ENCODE data around the gene TRMT6. TPM values are rescaled to one million over a fixed set of nuclear protein-coding genes. Genes with fewer than 3 reads are reported as not detected.

The TRMT6 gene
- total RNA-seq, 3 donors from 2014 or later, result 8.3 to 10.5 (median 9.2) TPM

GRCh38 chr20:5895626-5896025 lies 54.7 kb downstream of the TRMT6 start:
- no peaks in the 10 kb centered on the region for H3K36me3 ChIP-seq (ENCODE audit: low read depth)
- no peaks in the 10 kb centered on the region for H3K4me1 ChIP-seq (ENCODE audit: low read depth)
- H3K9me3 ChIP-seq, result no peaks in the 10 kb centered on the region
- H3K4me3 ChIP-seq, result no peak overlapping the region
- intact Hi-C loops (cut with DNase I, micrococcal nuclease), result no loop called here
- DNase-seq (no peak), ATAC-seq (no peak)
- no peak for TF ChIP-seq CTCF (IDR thresholded peaks at IDR 0.05)

- intact Hi-C loops (cut with DNase I, micrococcal nuclease), result no loop called here
- no peaks in the 10 kb centered on the region for H3K36me3 ChIP-seq (ENCODE audit: low read depth)
- TF ChIP-seq CTCF (IDR thresholded peaks at IDR 0.05), result no peak
- no peaks in the 10 kb centered on the region for H3K4me1 ChIP-seq (ENCODE audit: low read depth)
- ATAC-seq (no peak), DNase-seq (no peak)
- H3K4me3 ChIP-seq, result no peak overlapping the region
- H3K9me3 ChIP-seq, result no peaks in the 10 kb centered on the region
These were observed 56.7 kb downstream of the TRMT6 start for GRCh38 chr20:5893621-5894020.

GRCh38 chr20:5893052-5893451 lies 57.3 kb downstream of the TRMT6 start:
- ATAC-seq, result no peak
- Histone ChIP-seq H3K4me3 (no peak overlapping the region), H3K4me1 (ENCODE audit: low read depth) (no peaks in the 10 kb centered on the region), H3K36me3 (ENCODE audit: low read depth) (no peaks in the 10 kb centered on the region), H3K9me3 (no peaks in the 10 kb centered on the region)
- intact Hi-C loops (cut with DNase I, micrococcal nuclease), result no loop called here
- no peak for DNase-seq
- TF ChIP-seq CTCF (IDR thresholded peaks at IDR 0.05), result no peak

- TF ChIP-seq CTCF (IDR thresholded peaks at IDR 0.05), result no peak
- Histone ChIP-seq H3K9me3 (no peaks in the 10 kb centered on the region), H3K4me1 (ENCODE audit: low read depth) (no peaks in the 10 kb centered on the region), H3K36me3 (ENCODE audit: low read depth) (no peaks in the 10 kb centered on the region), H3K4me3 (no peak overlapping the region)
- intact Hi-C loops (cut with DNase I, micrococcal nuclease), result no loop called here
- DNase-seq (no peak), ATAC-seq (no peak)
These were observed 59.4 kb downstream of the TRMT6 start for GRCh38 chr20:5890773-5891441.

- intact Hi-C loops (cut with DNase I, micrococcal nuclease), result no loop called here
- Histone ChIP-seq H3K4me3 (no peak overlapping the region), H3K9me3 (no peaks in the 10 kb centered on the region), H3K4me1 (ENCODE audit: low read depth) (no peaks in the 10 kb centered on the region), H3K36me3 (ENCODE audit: low read depth) (no peaks in the 10 kb centered on the region)
- no peak for TF ChIP-seq CTCF (IDR thresholded peaks at IDR 0.05)
- DNase-seq (no peak), ATAC-seq (no peak)
These were observed 62.3 kb downstream of the TRMT6 start for GRCh38 chr20:5888041-5888440.

GRCh38 chr20:5887386-5887785 lies 62.9 kb downstream of the TRMT6 start:
- Histone ChIP-seq H3K9me3 (no peaks in the 10 kb centered on the region), H3K4me1 (ENCODE audit: low read depth) (no peaks in the 10 kb centered on the region), H3K4me3 (no peak overlapping the region), H3K36me3 (ENCODE audit: low read depth) (no peaks in the 10 kb centered on the region)
- DNase-seq (no peak), ATAC-seq (no peak)
- TF ChIP-seq CTCF (IDR thresholded peaks at IDR 0.05), result no peak
- intact Hi-C loops (cut with DNase I, micrococcal nuclease), result no loop called here

Measured in mucosa of descending colon (tissue), 3 donors.